HG02588 (cell line): ENCODE results near the gene TBCD.

ENCODE experiments used
- ATAC-seq: cut with Tn5 transposase; IDR thresholded peaks from one replicate; pipeline ENCODE4 v1.9.1; 2021; ENCODE audit warnings: mild to moderate bottlenecking, moderate library complexity; ENCODE audit not compliant: unreplicated experiment

Gene TBCD

DNA sequence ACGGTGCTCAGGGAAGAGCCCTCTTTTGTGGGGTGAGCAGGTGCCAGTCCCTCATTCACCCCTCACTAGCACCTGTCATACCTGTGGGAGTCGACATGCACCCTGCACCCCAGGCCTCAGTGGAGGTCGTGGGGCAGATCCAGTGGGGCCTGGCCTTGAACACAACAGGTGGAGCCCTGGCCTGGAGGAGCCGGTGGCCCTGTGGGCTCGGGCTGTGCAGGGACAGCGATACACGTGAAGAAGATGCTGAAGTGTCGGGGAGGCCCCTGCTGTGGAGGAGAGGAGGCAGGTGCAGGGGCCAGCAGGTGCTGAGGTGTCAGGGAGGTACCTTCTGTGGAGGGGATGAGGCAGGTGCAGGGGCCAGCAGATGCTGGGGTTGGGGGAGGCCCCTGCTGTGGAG is 56.1 kb downstream of the TBCD start:
- ATAC-seq = no peak

GRCh38 chr17:82808921-82809905 is 57.3 kb downstream of the TBCD start:
- ATAC-seq = no peak

DNA sequence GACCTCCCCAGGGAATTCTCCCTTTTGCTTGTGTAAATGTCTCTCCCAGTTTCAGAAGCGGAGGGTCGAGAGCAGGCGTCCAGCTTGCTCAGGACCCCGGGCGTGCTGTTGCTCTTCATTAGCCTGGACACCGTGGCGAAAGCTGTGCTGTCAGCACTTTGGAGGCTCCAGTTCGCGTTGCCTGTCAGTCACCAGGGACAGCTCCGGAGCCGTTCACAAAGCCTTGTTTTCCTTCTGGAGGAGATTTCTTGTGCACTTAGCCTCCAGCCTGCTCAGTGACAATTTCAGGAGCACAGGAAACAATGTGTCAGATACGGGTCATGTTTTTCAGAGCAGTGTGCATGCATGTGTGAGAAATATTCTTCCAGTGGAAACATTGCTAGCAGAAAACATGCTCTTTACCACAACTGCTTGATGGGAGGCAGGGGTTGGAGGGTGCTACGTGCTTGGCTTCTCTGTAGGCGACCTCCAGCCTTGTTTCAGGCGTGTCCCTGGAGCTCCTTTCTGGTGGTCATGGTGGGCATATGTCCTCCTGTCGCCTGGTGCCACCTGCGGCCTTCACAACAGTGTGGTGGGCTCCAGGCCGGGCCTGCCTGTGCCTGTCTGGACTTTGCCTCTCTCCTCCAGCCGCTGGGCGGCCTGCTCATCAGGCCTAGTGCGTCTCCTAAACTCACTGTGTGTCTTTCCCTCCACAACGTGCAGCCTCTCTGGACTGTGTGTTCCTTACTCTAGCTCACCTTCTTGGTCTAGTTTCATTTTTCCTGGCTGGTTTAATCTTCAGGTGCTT is 59.0 kb downstream of the TBCD start:
- ATAC-seq = no peak

GRCh38 chr17:82812058-82812457 is 60.2 kb downstream of the TBCD start:
- no peak for ATAC-seq

- ATAC-seq = no peak
Measured at GRCh38 chr17:82812601-82813000, 60.7 kb downstream of the TBCD start.

DNA sequence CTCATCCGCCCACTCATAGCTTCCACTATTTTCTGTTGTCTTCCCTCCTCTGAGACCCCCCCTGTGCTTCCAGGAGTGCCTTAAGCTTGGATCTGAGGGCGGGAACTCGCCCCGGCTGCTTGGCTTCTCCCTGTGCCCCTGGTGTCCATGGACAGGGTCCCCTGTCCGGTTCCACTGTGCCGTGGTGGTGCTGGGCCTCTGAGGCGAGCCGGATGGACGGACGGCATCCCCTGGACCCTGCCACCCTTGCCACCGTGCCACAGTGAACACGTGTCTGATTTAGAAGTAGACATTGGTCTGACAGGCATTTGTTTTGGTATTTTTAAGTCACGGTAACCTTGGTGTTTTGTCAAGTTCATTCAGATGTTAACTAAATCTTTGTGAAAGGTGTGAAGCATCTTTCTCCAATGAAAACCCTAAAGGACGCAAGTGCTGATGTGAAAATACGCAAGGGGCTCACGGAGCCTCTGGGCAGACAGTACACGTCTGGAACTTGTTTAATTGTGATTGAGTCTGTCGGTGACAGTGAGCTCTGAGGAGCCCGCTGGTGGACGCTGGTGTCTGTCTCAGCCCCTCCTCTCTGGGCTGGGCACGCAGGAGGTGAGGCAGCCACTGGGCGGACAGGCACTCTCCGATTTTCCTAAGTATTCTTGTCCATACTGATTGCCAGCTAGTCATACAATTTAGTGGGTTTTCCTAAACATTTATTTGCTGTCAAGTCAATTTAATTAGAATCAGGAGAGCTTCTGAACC is 61.6 kb downstream of the TBCD start:
- no peak for ATAC-seq

GRCh38 chr17:82814834-82815233 is 63.0 kb downstream of the TBCD start:
- no peak for ATAC-seq

DNA sequence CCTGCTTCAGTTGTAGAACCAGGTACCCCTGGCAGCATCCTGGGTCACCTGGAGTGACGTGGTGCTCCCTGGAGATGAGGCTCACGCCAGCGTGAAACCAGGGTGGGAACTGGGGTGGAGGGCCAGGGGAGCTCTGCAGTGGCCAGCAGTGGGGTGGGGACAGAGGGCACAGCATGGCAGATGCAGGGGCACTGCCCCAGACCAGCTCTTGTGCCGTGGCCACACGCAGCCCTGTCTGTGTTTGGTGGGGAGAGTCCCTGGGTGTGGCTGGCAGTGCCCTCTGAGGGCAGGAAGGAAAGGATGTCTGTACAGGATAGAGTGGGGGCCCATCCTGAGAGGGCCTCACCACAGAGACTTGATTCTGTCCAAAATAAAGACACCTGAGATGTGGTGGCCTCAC is 63.5 kb downstream of the TBCD start:
- ATAC-seq = no peak

- ATAC-seq = no peak
Measured at GRCh38 chr17:82815790-82816305, 64.0 kb downstream of the TBCD start.

- no peak for ATAC-seq
Measured at GRCh38 chr17:82816358-82816757, 64.5 kb downstream of the TBCD start.

DNA sequence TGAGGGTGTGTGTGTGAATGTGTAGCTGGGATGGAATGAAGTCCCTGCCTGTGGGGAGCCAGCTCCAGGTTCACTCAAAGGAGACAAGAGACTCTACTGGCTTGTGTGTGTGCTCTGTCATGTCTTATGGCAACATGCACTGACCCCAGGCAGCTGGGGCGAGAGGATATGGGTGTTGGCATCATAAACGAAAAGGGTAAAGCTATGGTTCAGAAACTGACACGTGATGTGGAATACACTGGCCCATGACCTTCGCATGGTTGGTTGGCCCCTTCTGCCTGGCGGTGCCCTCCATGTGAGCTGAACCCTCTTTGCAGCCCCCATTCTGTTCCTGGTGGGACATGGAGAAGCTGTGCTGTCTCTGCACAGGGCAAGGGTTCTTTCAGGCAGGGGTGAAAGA is 66.1 kb downstream of the TBCD start:
- ATAC-seq = no peak

DNA sequence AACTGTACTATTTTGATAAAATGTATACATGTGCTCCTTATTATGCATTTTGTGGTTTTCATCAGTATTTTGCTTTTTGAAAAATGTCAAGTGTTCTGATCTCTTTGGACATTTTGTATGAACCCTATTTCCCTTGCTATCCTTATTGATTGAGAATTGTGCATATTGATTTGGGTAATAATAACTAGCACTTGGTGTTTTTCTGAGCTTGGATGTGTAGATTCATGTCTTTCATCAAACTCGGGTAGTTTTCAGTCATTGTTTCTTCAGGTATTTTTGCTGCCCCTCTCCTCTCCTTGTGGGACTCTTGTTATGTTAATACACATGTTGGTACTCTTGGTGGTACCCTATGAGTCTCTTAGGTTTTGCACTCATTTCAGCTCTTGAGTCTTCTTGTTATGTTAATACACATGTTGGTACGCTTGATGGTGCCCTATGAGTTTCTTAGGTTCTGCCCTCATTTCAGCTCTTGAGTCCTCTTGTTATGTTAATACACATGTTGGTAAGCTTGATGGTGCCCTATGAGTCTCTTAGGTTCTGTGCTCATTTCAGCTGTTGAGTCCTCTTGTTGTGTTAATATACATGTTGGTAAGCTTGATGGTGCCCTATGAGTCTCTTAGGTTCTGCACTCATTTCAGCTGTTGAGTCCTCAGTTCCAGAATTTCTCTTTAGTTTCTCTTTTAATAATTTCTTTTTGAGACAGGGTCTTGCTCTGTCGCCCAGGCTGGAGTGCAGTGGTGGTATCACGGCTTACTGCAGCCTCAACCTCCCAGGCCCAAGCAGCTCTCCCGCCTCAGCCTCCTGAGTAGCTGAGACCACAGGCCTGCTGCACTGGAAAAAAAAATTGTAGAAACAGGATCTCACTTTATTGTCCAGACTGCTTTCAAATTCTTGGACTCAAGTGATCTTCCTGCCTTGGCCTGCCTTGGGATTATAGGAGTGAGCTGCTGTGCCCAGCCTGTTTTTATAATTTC is 68.7 kb downstream of the TBCD start:
- no peak for ATAC-seq

DNA sequence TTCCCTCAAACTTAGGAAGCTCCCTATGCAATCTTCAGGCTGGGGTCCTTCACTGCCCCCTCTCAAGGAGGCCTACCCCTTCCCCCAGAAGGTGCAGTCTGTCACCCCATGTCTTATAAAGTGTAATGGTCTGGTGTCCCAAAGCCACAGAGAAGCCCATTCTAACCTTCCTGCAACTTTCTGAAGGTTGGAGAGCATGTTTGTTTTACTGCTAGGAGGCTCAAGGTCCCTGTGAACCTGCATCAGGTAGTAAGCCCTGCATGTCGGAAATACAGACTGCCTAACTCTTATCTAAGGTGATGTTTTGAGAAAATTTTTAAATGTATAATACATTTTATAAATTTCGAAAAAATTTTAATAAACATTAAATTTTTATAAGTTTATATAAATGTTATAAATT is 69.7 kb downstream of the TBCD start:
- ATAC-seq = no peak

GRCh38 chr17:82822281-82822680 is 70.4 kb downstream of the TBCD start:
- no peak for ATAC-seq

- no peak for ATAC-seq
Measured at GRCh38 chr17:82823004-82823403, 71.1 kb downstream of the TBCD start.

- no peak for ATAC-seq
Measured at GRCh38 chr17:82825540-82826124, 73.8 kb downstream of the TBCD start.

- no peak for ATAC-seq
Measured at GRCh38 chr17:82826211-82826610, 74.3 kb downstream of the TBCD start.

DNA sequence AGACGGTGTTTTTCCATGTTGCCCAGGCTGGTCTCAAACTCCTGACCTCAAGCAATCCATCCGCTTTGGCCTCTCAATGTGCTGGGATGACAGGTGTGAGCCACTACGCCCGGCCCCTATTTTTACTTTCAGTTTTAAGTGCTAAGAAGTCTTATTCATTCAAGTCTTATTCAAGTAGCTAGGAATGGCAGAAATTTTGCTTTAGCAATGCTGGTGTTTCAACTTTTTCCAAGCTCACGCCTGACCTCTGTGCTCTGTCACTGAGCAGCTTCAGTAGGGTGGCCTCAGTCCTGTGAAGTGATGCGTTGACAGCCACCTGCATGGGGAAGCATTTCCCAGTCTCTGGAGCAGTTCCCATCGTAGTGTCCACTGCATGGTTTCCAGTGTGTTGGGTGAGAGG is 75.1 kb downstream of the TBCD start:
- ATAC-seq = no peak

- no peak for ATAC-seq
Measured at GRCh38 chr17:82828875-82829487, 77.1 kb downstream of the TBCD start.
